ENCODE measurements around the gene NBAS. TPM values are rescaled to one million over a fixed set of nuclear protein-coding genes. Genes with fewer than 3 reads are reported as not detected.

Gene NBAS
- total and polyA plus RNA-seq, 2 of the 13 experiments (the other 11 are each of a cell fraction or from before 2014, with no cell fraction given): 33.6 to 58.7 TPM

DNA sequence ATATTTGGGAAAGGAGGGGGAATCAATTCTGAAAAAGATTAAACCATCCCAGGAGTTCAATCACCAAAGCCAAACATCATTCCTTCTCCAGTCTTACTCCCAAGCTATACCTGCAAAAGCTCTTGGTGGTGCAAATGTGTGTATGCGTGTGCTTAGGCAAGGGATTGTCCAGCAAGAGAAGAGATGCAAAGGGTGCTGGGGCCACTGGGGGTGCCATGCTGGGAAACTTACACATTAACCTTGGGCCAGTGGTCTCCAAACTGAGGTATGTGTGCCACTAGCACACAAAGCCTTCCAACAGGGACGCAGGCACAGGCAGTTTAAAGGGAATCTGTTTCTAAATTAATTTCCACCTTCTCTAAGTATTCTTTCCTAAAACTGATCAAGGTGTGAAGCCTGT lies 307.9 kb downstream of the NBAS start:
- H3K27ac ChIP-seq (ENCODE audit: extremely low read length, insufficient read depth, low read length): no peak overlapping the region
- ATAC-seq: peak; percentile 76
- H3K9ac ChIP-seq (ENCODE audit: insufficient read depth, low read depth, low read length): no peak overlapping the region
- DNase-seq (ENCODE audit: low spot score): no peak
- ChIA-PET CTCF (ENCODE audit: low intra/inter-chr PET ratio, low total read pairs) (no interaction called here), POLR2A (no interaction called here)
- in situ Hi-C loops (cut with HindIII; ENCODE audit: extremely low pct_ligation_motif_present, low pct_unique_long_range_greater_than_20kb): no loop called here
- no peak overlapping the region for H2AFZ ChIP-seq (ENCODE audit: low read length)
- BruUV-seq (replicated peaks): no TSS peak
- no peak overlapping the region for H3K4me3 ChIP-seq (replicated peaks in 1 of 3; ENCODE audit: insufficient read depth in 1 of 3, low read depth in 2 of 3, low read length in 3 of 3)
- H3K4me1 ChIP-seq (ENCODE audit: insufficient read depth, low read length): peaks cover 10% of the 10 kb centered on the region
- H4K20me1 ChIP-seq (ENCODE audit: insufficient read depth, low read length): no peaks in the 10 kb centered on the region
- no peak overlapping the region for H3K4me2 ChIP-seq (ENCODE audit: low read depth, low read length)
- 100% methylated on average over 2 of the region's 2 CpGs for WGBS (ENCODE audit: low lambda C conversion rate)
- TF ChIP-seq ZNF883 (CRISPR knock-in tag; IDR thresholded peaks at IDR 0.05; ENCODE audit: not compliant biosample characterization): no peak
- H3K79me2 ChIP-seq (ENCODE audit: insufficient read depth, low read length): no peaks in the 10 kb centered on the region
- H3K27me3 ChIP-seq (ENCODE audit: control insufficient read depth in 1 of 2, insufficient read depth in 2 of 2, low read length in 2 of 2): no peaks in the 10 kb centered on the region
- no peak for FAIRE-seq
- H3K9me3 ChIP-seq (ENCODE audit: low read length): no peaks in the 10 kb centered on the region
- intact Hi-C loops (cut with micrococcal nuclease; ENCODE audit: unreplicated experiment): no loop called here
- H3K36me3 ChIP-seq (replicated peaks in 1 of 2; ENCODE audit: control insufficient read depth in 1 of 2, insufficient read depth in 2 of 2, low read length in 2 of 2): no peaks in the 10 kb centered on the region

- ChIA-PET POLR2A (no interaction called here), CTCF (ENCODE audit: low intra/inter-chr PET ratio, low total read pairs) (no interaction called here)
- Histone ChIP-seq H3K4me2 (ENCODE audit: low read depth, low read length) (no peak overlapping the region), H4K20me1 (ENCODE audit: insufficient read depth, low read length) (no peaks in the 10 kb centered on the region), H3K4me3 (replicated peaks in 1 of 3; ENCODE audit: insufficient read depth in 1 of 3, low read depth in 2 of 3, low read length in 3 of 3) (no peak overlapping the region), H3K27ac (ENCODE audit: extremely low read length, insufficient read depth, low read length) (no peak overlapping the region), H2AFZ (ENCODE audit: low read length) (no peak overlapping the region), H3K4me1 (ENCODE audit: insufficient read depth, low read length) (peaks cover 10% of the 10 kb centered on the region), H3K9me3 (ENCODE audit: low read length) (no peaks in the 10 kb centered on the region), H3K9ac (ENCODE audit: insufficient read depth, low read depth, low read length) (no peak overlapping the region), H3K36me3 (replicated peaks in 1 of 2; ENCODE audit: control insufficient read depth in 1 of 2, insufficient read depth in 2 of 2, low read length in 2 of 2) (no peaks in the 10 kb centered on the region), H3K79me2 (ENCODE audit: insufficient read depth, low read length) (no peaks in the 10 kb centered on the region), H3K27me3 (ENCODE audit: control insufficient read depth in 1 of 2, insufficient read depth in 2 of 2, low read length in 2 of 2) (no peaks in the 10 kb centered on the region)
- intact Hi-C loops (cut with micrococcal nuclease; ENCODE audit: unreplicated experiment): no loop called here
- FAIRE-seq: no peak
- 100% methylated on average over 3 of the region's 3 CpGs for WGBS (ENCODE audit: low lambda C conversion rate)
- no TSS peak for BruUV-seq (replicated peaks)
- no peak for DNase-seq (ENCODE audit: low spot score)
- no peak for ATAC-seq
- in situ Hi-C loops (cut with HindIII; ENCODE audit: extremely low pct_ligation_motif_present, low pct_unique_long_range_greater_than_20kb): no loop called here
- TF ChIP-seq GFI1 (CRISPR knock-in tag; IDR thresholded peaks at IDR 0.05; ENCODE audit: borderline replicate concordance) (no peak), ZFYVE20 (CRISPR knock-in tag; IDR thresholded peaks at IDR 0.05; ENCODE audit: borderline replicate concordance, low read depth) (no peak), EED (CRISPR knock-in tag; IDR thresholded peaks at IDR 0.05) (no peak), RXRA (CRISPR knock-in tag; IDR thresholded peaks at IDR 0.05) (no peak), RBM22 (optimal IDR thresholded peaks at IDR 0.05; ENCODE audit: low read length) (no peak), NAIF1 (CRISPR knock-in tag; IDR thresholded peaks at IDR 0.05; ENCODE audit: borderline replicate concordance) (no peak)
- TF ChIP-seq, protein P1, sequence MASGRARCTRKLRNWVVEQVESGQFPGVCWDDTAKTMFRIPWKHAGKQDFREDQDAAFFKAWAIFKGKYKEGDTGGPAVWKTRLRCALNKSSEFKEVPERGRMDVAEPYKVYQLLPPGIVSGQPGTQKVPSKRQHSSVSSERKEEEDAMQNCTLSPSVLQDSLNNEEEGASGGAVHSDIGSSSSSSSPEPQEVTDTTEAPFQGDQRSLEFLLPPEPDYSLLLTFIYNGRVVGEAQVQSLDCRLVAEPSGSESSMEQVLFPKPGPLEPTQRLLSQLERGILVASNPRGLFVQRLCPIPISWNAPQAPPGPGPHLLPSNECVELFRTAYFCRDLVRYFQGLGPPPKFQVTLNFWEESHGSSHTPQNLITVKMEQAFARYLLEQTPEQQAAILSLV (CRISPR knock-in tag; IDR thresholded peaks at IDR 0.05; ENCODE audit: borderline replicate concordance): no peak
- TF ChIP-seq, protein P2, sequence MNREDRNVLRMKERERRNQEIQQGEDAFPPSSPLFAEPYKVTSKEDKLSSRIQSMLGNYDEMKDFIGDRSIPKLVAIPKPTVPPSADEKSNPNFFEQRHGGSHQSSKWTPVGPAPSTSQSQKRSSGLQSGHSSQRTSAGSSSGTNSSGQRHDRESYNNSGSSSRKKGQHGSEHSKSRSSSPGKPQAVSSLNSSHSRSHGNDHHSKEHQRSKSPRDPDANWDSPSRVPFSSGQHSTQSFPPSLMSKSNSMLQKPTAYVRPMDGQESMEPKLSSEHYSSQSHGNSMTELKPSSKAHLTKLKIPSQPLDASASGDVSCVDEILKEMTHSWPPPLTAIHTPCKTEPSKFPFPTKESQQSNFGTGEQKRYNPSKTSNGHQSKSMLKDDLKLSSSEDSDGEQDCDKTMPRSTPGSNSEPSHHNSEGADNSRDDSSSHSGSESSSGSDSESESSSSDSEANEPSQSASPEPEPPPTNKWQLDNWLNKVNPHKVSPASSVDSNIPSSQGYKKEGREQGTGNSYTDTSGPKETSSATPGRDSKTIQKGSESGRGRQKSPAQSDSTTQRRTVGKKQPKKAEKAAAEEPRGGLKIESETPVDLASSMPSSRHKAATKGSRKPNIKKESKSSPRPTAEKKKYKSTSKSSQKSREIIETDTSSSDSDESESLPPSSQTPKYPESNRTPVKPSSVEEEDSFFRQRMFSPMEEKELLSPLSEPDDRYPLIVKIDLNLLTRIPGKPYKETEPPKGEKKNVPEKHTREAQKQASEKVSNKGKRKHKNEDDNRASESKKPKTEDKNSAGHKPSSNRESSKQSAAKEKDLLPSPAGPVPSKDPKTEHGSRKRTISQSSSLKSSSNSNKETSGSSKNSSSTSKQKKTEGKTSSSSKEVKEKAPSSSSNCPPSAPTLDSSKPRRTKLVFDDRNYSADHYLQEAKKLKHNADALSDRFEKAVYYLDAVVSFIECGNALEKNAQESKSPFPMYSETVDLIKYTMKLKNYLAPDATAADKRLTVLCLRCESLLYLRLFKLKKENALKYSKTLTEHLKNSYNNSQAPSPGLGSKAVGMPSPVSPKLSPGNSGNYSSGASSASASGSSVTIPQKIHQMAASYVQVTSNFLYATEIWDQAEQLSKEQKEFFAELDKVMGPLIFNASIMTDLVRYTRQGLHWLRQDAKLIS (CRISPR knock-in tag; IDR thresholded peaks at IDR 0.05): no peak
Measured at GRCh38 chr2:15251753-15252152, 309.4 kb downstream of the NBAS start.

Data from HepG2 (cell line).